Myometrial cell (primary cell): ENCODE measurements around the gene CDADC1. TPM values are rescaled to one million over a fixed set of nuclear protein-coding genes. Genes with fewer than 3 reads are reported as not detected.

ENCODE experiments used
- total RNA-seq: library from RNA; depleted of rRNA; stranded (reverse); fragments of >200 nt; gene quantifications from 2 replicates; pipeline ENCODE4 v1.2.3, GENCODE V29; 2015

The CDADC1 gene
- 1.7 and 2.3 TPM in 2 replicates for total RNA-seq

DNA sequence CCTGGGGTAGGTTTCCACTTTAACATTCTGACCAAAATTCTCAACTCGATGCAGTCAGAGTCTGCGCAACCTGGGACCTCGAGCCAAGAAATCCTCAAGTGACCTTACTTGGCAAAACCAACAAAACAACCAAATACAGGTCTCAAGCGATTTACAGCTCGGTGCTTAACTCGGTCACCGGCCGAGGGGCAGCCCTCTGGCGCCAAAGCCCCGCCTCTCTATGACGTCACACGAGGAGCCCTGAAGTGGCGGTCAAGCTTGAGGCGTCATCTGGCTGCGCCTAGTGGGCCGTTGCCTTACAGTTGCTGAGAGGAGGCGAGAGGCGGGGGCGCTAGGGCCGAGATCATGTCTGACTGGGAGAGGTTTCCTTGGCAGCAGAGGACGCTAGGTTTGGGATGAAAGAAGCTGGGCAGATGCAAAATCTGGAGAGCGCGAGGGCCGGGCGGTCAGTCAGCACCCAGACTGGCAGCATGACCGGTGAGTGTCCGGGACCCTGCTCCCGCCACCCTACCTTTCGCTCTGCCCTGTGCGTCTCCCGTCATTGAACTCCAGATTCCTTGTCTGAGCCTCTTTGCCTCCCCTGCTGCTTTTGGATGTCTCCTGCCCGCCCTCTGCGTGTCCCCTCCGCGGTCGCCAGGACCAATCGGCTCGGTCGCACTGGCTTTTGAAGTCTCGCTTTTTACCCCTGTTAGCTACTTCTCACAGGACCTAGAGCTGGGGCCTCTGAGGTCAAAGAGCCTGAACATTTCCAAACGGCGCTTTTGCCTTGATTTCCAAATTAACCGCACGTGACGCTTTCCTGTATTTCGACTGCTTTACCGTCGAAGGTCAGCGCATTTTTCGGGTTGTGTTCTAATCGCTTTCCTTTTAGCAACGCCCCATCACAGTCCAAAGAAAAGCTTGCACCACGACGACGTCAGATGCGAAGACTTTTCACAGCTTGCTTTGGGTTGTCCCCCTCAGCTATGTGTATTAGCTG is at the start of gene CDADC1:
Gene CDADC1, plus strand, starts transcription at position 283 of the 979 bp plus-strand sequence. Its CDS starts 113 bp downstream, at position 396.

DNA sequence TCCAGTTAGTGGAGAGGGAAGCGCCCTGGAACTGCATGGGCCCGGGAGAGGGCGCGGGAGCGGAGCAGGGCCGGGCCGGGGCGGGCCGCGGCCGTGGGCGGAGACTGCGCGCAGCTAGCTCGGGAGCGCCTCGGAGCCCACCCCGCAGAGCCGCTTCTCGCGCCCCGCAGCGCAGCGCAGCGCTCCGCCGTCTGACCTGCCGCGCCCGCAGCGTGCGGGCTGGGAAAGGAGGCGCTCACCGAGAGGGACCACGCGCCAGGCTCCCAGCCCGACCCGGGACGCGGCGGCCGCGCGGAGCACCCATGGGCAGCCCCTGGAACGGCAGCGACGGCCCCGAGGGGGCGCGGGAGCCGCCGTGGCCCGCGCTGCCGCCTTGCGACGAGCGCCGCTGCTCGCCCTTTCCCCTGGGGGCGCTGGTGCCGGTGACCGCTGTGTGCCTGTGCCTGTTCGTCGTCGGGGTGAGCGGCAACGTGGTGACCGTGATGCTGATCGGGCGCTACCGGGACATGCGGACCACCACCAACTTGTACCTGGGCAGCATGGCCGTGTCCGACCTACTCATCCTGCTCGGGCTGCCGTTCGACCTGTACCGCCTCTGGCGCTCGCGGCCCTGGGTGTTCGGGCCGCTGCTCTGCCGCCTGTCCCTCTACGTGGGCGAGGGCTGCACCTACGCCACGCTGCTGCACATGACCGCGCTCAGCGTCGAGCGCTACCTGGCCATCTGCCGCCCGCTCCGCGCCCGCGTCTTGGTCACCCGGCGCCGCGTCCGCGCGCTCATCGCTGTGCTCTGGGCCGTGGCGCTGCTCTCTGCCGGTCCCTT is 27.5 kb upstream of the CDADC1 start, which contains the start of gene MLNR:
Gene MLNR, plus strand, starts transcription at position 303 of the 820 bp plus-strand sequence. Its CDS starts 0 bp downstream, at position 303.

Other genes starting within 250 kb of the CDADC1 start
- not detected in 2 replicates for gene MLNR, start 27.6 kb upstream of the CDADC1 start, total RNA-seq
- 6.4 and 8.1 TPM in 2 replicates for gene CAB39L, start 196.1 kb downstream of the CDADC1 start, total RNA-seq
- 7.8 and 11.5 TPM in 2 replicates for gene SETDB2, start 196.3 kb downstream of the CDADC1 start, total RNA-seq
- 21.6 and 24.8 TPM in 2 replicates for gene PHF11, start 248.0 kb downstream of the CDADC1 start, total RNA-seq